ENCODE measurements around the gene METTL8. TPM values are rescaled to one million over a fixed set of nuclear protein-coding genes. Genes with fewer than 3 reads are reported as not detected.
"Not testable (repeated sequence)": the region's sequence is repeated elsewhere in the genome, so short reads cannot be mapped to it uniquely, and the experiment has no call there.

METTL8 gene
- total and polyA plus RNA-seq, 9 donors = 8.0 to 17.6 (median 12.4) TPM

DNA sequence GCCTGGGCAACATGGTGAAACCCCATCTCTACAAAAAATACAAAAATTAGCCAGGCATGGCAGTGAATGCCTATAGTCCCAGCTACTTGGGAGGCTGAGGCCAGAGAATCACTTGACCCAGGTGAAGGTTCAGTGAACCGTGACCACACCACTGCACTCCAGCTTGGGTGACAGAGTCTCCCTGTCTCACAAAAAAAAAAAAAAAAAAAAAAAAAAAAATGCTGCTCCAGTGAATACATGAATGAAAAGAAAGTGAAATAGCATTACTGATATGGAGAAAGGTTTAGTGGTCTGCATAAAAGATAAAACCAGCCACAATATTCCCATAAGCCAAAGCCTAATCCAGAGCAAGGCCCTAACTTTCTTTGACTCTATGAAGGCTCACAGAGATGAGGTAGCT, 44.5 kb downstream of the METTL8 start:
- DNase-seq = no peak
- H3K4me3 ChIP-seq (ENCODE audit: low read length) = no peak overlapping the region
- H3K4me1 ChIP-seq (ENCODE audit: control insufficient read depth, insufficient read depth, low read length) = no peaks in the 10 kb centered on the region
- H3K36me3 ChIP-seq (ENCODE audit: control insufficient read depth, insufficient read depth, low read length) = no peaks in the 10 kb centered on the region
- no peak overlapping the region for H3K27ac ChIP-seq (ENCODE audit: low read length)
- no peaks in the 10 kb centered on the region for H3K27me3 ChIP-seq (ENCODE audit: control insufficient read depth, insufficient read depth, low read length)
- WGBS (ENCODE audit: insufficient coverage) = no CpG with 5 or more reads among the region's 1 CpG
- no peaks in the 10 kb centered on the region for H3K9me3 ChIP-seq (replicated peaks; ENCODE audit: control insufficient read depth, low read depth, low read length)

DNA sequence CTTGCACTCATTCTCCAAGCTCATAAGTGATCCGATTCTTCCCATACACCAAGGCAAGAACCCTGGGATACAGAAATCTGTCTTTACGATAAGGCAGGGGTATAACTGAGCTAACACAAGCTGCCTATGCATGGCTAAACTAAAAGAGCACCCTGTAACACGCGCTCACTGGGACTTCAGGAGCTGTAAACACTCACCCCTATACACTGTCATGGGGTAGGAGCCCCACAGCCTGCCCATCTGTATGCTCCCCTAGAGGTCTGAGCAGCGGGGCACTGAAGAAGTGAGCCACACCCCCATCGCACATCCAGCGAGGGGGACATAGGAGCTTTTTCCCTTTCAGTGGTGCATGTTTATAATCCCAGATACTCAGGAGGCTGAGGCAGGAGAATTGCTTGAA, 46.7 kb downstream of the METTL8 start:
- no peaks in the 10 kb centered on the region for H3K27me3 ChIP-seq (ENCODE audit: control insufficient read depth, insufficient read depth, low read length)
- DNase-seq = no peak
- H3K4me1 ChIP-seq (ENCODE audit: control insufficient read depth, insufficient read depth, low read length) = no peaks in the 10 kb centered on the region
- no peak overlapping the region for H3K27ac ChIP-seq (ENCODE audit: low read length)
- 100% methylated on average over 2 of the region's 7 CpGs for WGBS (ENCODE audit: insufficient coverage)
- no peaks in the 10 kb centered on the region for H3K36me3 ChIP-seq (ENCODE audit: control insufficient read depth, insufficient read depth, low read length)
- no peaks in the 10 kb centered on the region for H3K9me3 ChIP-seq (replicated peaks; ENCODE audit: control insufficient read depth, low read depth, low read length)
- no peak overlapping the region for H3K4me3 ChIP-seq (ENCODE audit: low read length)

- H3K4me3 ChIP-seq (ENCODE audit: low read length) = no peak overlapping the region
- H3K4me1 ChIP-seq (ENCODE audit: control insufficient read depth, insufficient read depth, low read length) = no peaks in the 10 kb centered on the region
- 88% methylated on average over 6 of the region's 10 CpGs for WGBS (ENCODE audit: insufficient coverage)
- DNase-seq = no peak
- H3K9me3 ChIP-seq (replicated peaks; ENCODE audit: control insufficient read depth, low read depth, low read length) = no peaks in the 10 kb centered on the region
- no peaks in the 10 kb centered on the region for H3K36me3 ChIP-seq (ENCODE audit: control insufficient read depth, insufficient read depth, low read length)
- H3K27ac ChIP-seq (ENCODE audit: low read length) = no peak overlapping the region
- H3K27me3 ChIP-seq (ENCODE audit: control insufficient read depth, insufficient read depth, low read length) = no peaks in the 10 kb centered on the region
These were observed 47.2 kb downstream of the METTL8 start for GRCh38 chr2:171386627-171387026.

- Histone ChIP-seq H3K9me3 (replicated peaks; ENCODE audit: control insufficient read depth, low read depth, low read length) (no peaks in the 10 kb centered on the region), H3K27ac (ENCODE audit: low read length) (no peak overlapping the region), H3K36me3 (ENCODE audit: control insufficient read depth, insufficient read depth, low read length) (no peaks in the 10 kb centered on the region), H3K27me3 (ENCODE audit: control insufficient read depth, insufficient read depth, low read length) (no peaks in the 10 kb centered on the region), H3K4me1 (ENCODE audit: control insufficient read depth, insufficient read depth, low read length) (no peaks in the 10 kb centered on the region), H3K4me3 (ENCODE audit: low read length) (no peak overlapping the region)
- WGBS (ENCODE audit: insufficient coverage) = no CpG with 5 or more reads among the region's 1 CpG
- no peak for DNase-seq
These were observed 50.7 kb downstream of the METTL8 start for GRCh38 chr2:171383134-171383533.

DNA sequence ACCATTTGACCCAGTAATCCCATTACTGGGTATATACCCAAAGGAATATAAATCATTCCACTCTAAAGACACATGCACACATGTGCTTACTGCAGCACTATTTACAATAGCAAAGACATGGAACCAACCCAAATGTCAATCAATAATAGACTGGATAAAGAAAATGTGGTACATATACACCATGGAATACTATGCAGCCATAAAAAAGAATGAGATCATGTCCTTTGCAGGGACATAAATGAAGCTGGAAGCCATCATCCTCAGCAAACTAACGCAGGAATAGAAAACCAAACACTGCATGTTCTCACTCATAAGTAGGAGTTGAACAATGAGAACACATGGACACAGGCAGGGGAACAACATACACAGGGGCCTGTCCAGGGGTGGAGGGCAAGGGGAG, 51.6 kb downstream of the METTL8 start:
- WGBS (ENCODE audit: insufficient coverage) = no CpG with 5 or more reads among the region's 1 CpG
- not testable (repeated sequence) for H3K4me1 ChIP-seq (ENCODE audit: control insufficient read depth, insufficient read depth, low read length); H3K27ac ChIP-seq (ENCODE audit: low read length); H3K9me3 ChIP-seq (replicated peaks; ENCODE audit: control insufficient read depth, low read depth, low read length); H3K27me3 ChIP-seq (ENCODE audit: control insufficient read depth, insufficient read depth, low read length); H3K36me3 ChIP-seq (ENCODE audit: control insufficient read depth, insufficient read depth, low read length); DNase-seq; H3K4me3 ChIP-seq (ENCODE audit: low read length)

DNA sequence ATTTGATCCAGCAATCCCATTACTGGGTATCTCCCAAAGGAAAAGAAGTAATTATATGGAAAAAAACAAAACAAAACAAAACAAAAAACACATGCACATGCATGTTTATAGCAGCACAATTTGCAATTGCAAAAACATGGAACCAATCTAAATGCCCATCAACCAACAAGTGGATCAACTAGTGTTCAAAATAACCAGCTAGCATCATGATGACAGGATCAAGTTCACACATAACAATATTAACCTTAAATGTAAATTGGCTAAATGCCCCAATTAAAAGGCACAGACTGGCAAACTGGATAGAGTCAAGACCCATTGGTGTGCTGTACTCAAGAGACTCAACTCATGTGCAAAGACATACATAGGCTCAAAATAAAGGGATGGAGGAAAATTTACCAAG, 55.9 kb downstream of the METTL8 start:
- H3K36me3 ChIP-seq (ENCODE audit: control insufficient read depth, insufficient read depth, low read length); DNase-seq; H3K4me1 ChIP-seq (ENCODE audit: control insufficient read depth, insufficient read depth, low read length); H3K27ac ChIP-seq (ENCODE audit: low read length); H3K4me3 ChIP-seq (ENCODE audit: low read length); H3K27me3 ChIP-seq (ENCODE audit: control insufficient read depth, insufficient read depth, low read length): not testable (repeated sequence)
- H3K9me3 ChIP-seq (replicated peaks; ENCODE audit: control insufficient read depth, low read depth, low read length) = peaks cover 11% of the 10 kb centered on the region

- no CpG with 5 or more reads among the region's 2 CpGs for WGBS (ENCODE audit: insufficient coverage)
These were observed 66.1 kb downstream of the METTL8 start for GRCh38 chr2:171367692-171368091.

DNA sequence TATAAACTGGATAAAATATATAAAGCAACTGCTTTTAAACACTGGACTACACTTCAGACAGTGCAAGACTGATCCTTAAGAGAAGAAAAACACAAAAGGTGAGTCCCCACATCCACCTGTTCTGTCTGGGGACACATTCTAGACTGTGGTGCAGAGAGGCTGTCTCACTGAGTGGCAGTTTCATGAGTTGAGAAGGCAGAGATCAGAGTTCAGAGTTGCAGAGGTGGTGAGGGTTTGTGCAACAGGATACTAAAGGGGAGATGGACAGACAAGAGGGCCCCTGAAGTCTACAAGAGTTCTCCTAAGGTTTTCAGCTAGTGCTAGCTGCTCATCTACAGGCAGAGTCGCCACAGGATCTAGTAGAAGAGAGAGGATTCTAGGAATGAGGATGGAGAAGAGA, 68.0 kb downstream of the METTL8 start:
- H3K36me3 ChIP-seq (ENCODE audit: control insufficient read depth, insufficient read depth, low read length) = no peaks in the 10 kb centered on the region
- DNase-seq = no peak
- WGBS (ENCODE audit: insufficient coverage) = no CpG with 5 or more reads among the region's 1 CpG
- no peak overlapping the region for H3K4me3 ChIP-seq (ENCODE audit: low read length)
- no peak overlapping the region for H3K27ac ChIP-seq (ENCODE audit: low read length)
- H3K4me1 ChIP-seq (ENCODE audit: control insufficient read depth, insufficient read depth, low read length) = no peaks in the 10 kb centered on the region
- no peaks in the 10 kb centered on the region for H3K27me3 ChIP-seq (ENCODE audit: control insufficient read depth, insufficient read depth, low read length)
- H3K9me3 ChIP-seq (replicated peaks; ENCODE audit: control insufficient read depth, low read depth, low read length) = peaks cover 14% of the 10 kb centered on the region

More at GRCh38 chr2:171367692-171368091, 66.1 kb downstream of the METTL8 start:
- Histone ChIP-seq H3K4me1 (ENCODE audit: control insufficient read depth, insufficient read depth, low read length) (no peaks in the 10 kb centered on the region), H3K27me3 (ENCODE audit: control insufficient read depth, insufficient read depth, low read length) (no peaks in the 10 kb centered on the region), H3K4me3 (ENCODE audit: low read length) (no peak overlapping the region), H3K36me3 (ENCODE audit: control insufficient read depth, insufficient read depth, low read length) (no peaks in the 10 kb centered on the region), H3K9me3 (replicated peaks; ENCODE audit: control insufficient read depth, low read depth, low read length) (peaks cover 14% of the 10 kb centered on the region), H3K27ac (ENCODE audit: low read length) (no peak overlapping the region)
- DNase-seq = no peak

DNA sequence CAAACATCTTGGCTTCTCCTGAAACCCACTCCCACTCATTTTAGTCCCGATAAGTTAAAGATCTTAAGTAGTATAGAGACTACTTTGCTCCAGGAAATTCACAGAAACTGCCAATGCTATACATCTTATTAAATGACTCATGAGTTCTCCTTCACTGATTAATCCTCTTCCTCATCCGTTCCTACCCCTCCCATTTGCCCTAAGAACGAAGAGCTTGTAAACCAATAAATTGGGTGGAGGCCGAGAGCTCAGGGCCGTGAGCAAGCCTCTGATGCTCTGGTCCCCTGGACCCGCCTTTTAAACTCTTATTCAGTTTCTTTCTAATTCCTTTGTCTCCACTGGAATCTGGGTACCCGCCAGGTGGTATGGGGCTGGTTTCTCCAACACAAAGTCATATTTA, 68.6 kb downstream of the METTL8 start:
- H3K4me1 ChIP-seq (ENCODE audit: control insufficient read depth, insufficient read depth, low read length) = no peaks in the 10 kb centered on the region
- no peak overlapping the region for H3K4me3 ChIP-seq (ENCODE audit: low read length)
- WGBS (ENCODE audit: insufficient coverage) = 67% methylated on average over 5 of the region's 7 CpGs
- H3K27me3 ChIP-seq (ENCODE audit: control insufficient read depth, insufficient read depth, low read length) = no peaks in the 10 kb centered on the region
- no peak for DNase-seq
- H3K9me3 ChIP-seq (replicated peaks; ENCODE audit: control insufficient read depth, low read depth, low read length) = peaks cover 14% of the 10 kb centered on the region
- H3K27ac ChIP-seq (ENCODE audit: low read length) = no peak overlapping the region
- no peaks in the 10 kb centered on the region for H3K36me3 ChIP-seq (ENCODE audit: control insufficient read depth, insufficient read depth, low read length)

GRCh38 chr2:171362396-171362795, 71.4 kb downstream of the METTL8 start:
- no CpG with 5 or more reads among the region's 2 CpGs for WGBS (ENCODE audit: insufficient coverage)
- no peaks in the 10 kb centered on the region for H3K36me3 ChIP-seq (ENCODE audit: control insufficient read depth, insufficient read depth, low read length)
- no peak overlapping the region for H3K27ac ChIP-seq (ENCODE audit: low read length)
- peaks cover 16% of the 10 kb centered on the region for H3K9me3 ChIP-seq (replicated peaks; ENCODE audit: control insufficient read depth, low read depth, low read length)
- no peak for DNase-seq
- no peaks in the 10 kb centered on the region for H3K4me1 ChIP-seq (ENCODE audit: control insufficient read depth, insufficient read depth, low read length)
- H3K4me3 ChIP-seq (ENCODE audit: low read length) = no peak overlapping the region
- H3K27me3 ChIP-seq (ENCODE audit: control insufficient read depth, insufficient read depth, low read length) = no peaks in the 10 kb centered on the region

- peaks cover 7% of the 10 kb centered on the region for H3K9me3 ChIP-seq (replicated peaks; ENCODE audit: control insufficient read depth, low read depth, low read length)
- no peaks in the 10 kb centered on the region for H3K27me3 ChIP-seq (ENCODE audit: control insufficient read depth, insufficient read depth, low read length)
- no peaks in the 10 kb centered on the region for H3K4me1 ChIP-seq (ENCODE audit: control insufficient read depth, insufficient read depth, low read length)
- H3K4me3 ChIP-seq (ENCODE audit: low read length) = no peak overlapping the region
- no peak for DNase-seq
- H3K36me3 ChIP-seq (ENCODE audit: control insufficient read depth, insufficient read depth, low read length) = peaks cover 3% of the 10 kb centered on the region
- no CpG with 5 or more reads among the region's 2 CpGs for WGBS (ENCODE audit: insufficient coverage)
- H3K27ac ChIP-seq (ENCODE audit: low read length) = no peak overlapping the region
These were observed 72.9 kb downstream of the METTL8 start for GRCh38 chr2:171360905-171361304.
